Ishikawa (cell line): ENCODE results near the gene MDFI.

Source experiments
- CEBPB ChIP-seq: IDR thresholded peaks from 2 replicates; pipeline ENCODE4 v1.6.1; 2012
- CREB1 ChIP-seq: IDR thresholded peaks from 2 replicates; pipeline ENCODE4 v1.6.1; 2012; ENCODE audit warnings: low read depth
- EGR1 ChIP-seq: IDR thresholded peaks from 2 replicates; pipeline ENCODE4 v1.6.1; 2012
- FOXM1 ChIP-seq: IDR thresholded peaks from 2 replicates; pipeline ENCODE4 v1.6.1; 2012; ENCODE audit warnings: low read depth, borderline replicate concordance
- NFIC ChIP-seq: IDR thresholded peaks from 2 replicates; pipeline ENCODE4 v1.6.1; 2012
- RAD21 ChIP-seq: IDR thresholded peaks from 2 replicates; pipeline ENCODE4 v1.6.1; 2012; ENCODE audit warnings: low read depth
- TAF1 ChIP-seq: IDR thresholded peaks from 2 replicates; pipeline ENCODE4 v1.6.1; 2012; ENCODE audit warnings: low read depth, mild to moderate bottlenecking
- TEAD4 ChIP-seq: IDR thresholded peaks from 2 replicates; pipeline ENCODE4 v1.6.1; 2012
- YY1 ChIP-seq: IDR thresholded peaks from 2 replicates; pipeline ENCODE4 v1.6.1; 2012; ENCODE audit warnings: low read depth
- ZBTB7A ChIP-seq: IDR thresholded peaks from 2 replicates; pipeline ENCODE4 v1.6.1; 2012; ENCODE audit warnings: low read depth
- TF ChIP-seq, protein P1 (sequence below): IDR thresholded peaks from 2 replicates; pipeline ENCODE4 v1.6.1; 2012
- TF ChIP-seq, protein P2 (sequence below): IDR thresholded peaks from 2 replicates; pipeline ENCODE4 v1.6.1; 2012
- TF ChIP-seq, protein P3 (sequence below): IDR thresholded peaks from 2 replicates; pipeline ENCODE4 v1.6.1; 2012; ENCODE audit warnings: low read depth, mild to moderate bottlenecking

DNA sequence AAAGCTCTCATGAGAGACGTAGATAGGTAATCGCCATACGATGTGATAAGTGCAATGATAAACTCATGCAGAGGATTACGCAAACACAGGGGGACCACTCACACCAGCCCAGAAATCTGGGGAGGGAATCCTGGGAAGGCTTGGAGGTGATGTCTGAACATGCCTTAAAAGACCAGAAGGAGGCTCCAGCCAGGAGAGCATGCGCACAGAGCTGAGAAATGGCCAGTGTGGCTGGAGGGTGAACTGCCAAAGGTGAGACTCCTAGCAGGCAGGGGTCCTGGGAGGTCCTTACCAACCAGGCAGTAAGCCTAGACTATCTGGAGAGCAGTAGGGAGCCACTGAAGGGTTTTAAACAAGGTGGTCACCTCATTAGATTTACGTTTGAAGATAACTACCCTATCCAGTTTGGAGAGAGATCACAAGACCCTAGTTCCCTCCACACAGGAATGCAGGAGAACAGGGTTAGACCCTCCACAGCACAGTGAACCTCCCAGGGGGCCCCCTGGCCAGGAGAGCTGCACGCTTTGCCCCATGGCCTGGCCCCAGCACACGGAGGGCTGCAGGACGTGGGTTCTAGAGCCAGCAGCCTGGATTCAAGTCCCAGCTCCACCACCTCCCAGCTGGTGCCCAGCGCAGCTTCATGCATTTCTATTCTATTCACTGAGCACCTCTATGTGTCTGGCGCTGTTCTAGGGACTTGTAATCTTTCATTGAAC lies 13.1 kb downstream of the MDFI start:
- TF ChIP-seq YY1: no peak
- TF ChIP-seq, protein P1, sequence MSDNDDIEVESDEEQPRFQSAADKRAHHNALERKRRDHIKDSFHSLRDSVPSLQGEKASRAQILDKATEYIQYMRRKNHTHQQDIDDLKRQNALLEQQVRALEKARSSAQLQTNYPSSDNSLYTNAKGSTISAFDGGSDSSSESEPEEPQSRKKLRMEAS: no peak
- TF ChIP-seq, protein P2, sequence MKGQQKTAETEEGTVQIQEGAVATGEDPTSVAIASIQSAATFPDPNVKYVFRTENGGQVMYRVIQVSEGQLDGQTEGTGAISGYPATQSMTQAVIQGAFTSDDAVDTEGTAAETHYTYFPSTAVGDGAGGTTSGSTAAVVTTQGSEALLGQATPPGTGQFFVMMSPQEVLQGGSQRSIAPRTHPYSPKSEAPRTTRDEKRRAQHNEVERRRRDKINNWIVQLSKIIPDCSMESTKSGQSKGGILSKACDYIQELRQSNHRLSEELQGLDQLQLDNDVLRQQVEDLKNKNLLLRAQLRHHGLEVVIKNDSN: no peak
- no peak for TF ChIP-seq FOXM1
- TF ChIP-seq ZBTB7A: no peak
- TF ChIP-seq RAD21: no peak
- TF ChIP-seq CEBPB: no peak
- TF ChIP-seq TAF1: no peak
- TF ChIP-seq, protein P3, sequence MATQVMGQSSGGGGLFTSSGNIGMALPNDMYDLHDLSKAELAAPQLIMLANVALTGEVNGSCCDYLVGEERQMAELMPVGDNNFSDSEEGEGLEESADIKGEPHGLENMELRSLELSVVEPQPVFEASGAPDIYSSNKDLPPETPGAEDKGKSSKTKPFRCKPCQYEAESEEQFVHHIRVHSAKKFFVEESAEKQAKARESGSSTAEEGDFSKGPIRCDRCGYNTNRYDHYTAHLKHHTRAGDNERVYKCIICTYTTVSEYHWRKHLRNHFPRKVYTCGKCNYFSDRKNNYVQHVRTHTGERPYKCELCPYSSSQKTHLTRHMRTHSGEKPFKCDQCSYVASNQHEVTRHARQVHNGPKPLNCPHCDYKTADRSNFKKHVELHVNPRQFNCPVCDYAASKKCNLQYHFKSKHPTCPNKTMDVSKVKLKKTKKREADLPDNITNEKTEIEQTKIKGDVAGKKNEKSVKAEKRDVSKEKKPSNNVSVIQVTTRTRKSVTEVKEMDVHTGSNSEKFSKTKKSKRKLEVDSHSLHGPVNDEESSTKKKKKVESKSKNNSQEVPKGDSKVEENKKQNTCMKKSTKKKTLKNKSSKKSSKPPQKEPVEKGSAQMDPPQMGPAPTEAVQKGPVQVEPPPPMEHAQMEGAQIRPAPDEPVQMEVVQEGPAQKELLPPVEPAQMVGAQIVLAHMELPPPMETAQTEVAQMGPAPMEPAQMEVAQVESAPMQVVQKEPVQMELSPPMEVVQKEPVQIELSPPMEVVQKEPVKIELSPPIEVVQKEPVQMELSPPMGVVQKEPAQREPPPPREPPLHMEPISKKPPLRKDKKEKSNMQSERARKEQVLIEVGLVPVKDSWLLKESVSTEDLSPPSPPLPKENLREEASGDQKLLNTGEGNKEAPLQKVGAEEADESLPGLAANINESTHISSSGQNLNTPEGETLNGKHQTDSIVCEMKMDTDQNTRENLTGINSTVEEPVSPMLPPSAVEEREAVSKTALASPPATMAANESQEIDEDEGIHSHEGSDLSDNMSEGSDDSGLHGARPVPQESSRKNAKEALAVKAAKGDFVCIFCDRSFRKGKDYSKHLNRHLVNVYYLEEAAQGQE: no peak
- TF ChIP-seq EGR1: no peak
- TF ChIP-seq NFIC: no peak
- no peak for TF ChIP-seq TEAD4
- no peak for TF ChIP-seq CREB1
